HepG2 (cell line): ENCODE measurements around the gene ZC3H7B. TPM values are rescaled to one million over a fixed set of nuclear protein-coding genes. Genes with fewer than 3 reads are reported as not detected.

ENCODE experiments used
- ARNT ChIP-seq: fragments of 450-650 bp; IDR thresholded peaks from 2 replicates; pipeline ENCODE4 v1.6.1; 2017
- CREM ChIP-seq, 2 experiments: sonication (generic) in 1 of 2; formaldehyde crosslinking in 1 of 2; IDR thresholded peaks; 2 replicates each; pipeline versions ENCODE4 v1.4.0 to v1.6.1; 2016 to 2020; ENCODE audit warnings: antibody characterized with exemption in 1 of 2, mild to moderate bottlenecking in 1 of 2, missing genetic modification reagents in 1 of 2
- HIC2 ChIP-seq: sonication (generic); formaldehyde crosslinking; IDR thresholded peaks from 2 replicates; pipeline ENCODE4 v1.9.0; 2022; ENCODE audit warnings: low read depth, missing genetic modification reagents
- HNRNPLL ChIP-seq: fragments of 200-400 bp; formaldehyde crosslinking; IDR thresholded peaks from 2 replicates; pipeline ENCODE4 v1.6.1; 2017; ENCODE audit warnings: mild to moderate bottlenecking, low read depth, low read length; ENCODE audit not compliant: poor library complexity, severe bottlenecking
- MYNN ChIP-seq: sonication (generic); formaldehyde crosslinking; IDR thresholded peaks from 2 replicates; pipeline ENCODE4 v1.4.0; 2020; ENCODE audit warnings: mild to moderate bottlenecking, low read depth, missing genetic modification reagents
- NBN ChIP-seq: fragments of 450-650 bp; conservative IDR thresholded peaks from 2 replicates; pipeline ENCODE4 v1.6.1; 2017
- NFE2L1 ChIP-seq: sonication (generic); formaldehyde crosslinking; IDR thresholded peaks from 2 replicates; pipeline ENCODE4 v1.4.0; 2020; ENCODE audit warnings: missing genetic modification reagents, mild to moderate bottlenecking, borderline replicate concordance
- PAWR ChIP-seq: sonication (generic); formaldehyde crosslinking; IDR thresholded peaks from 2 replicates; pipeline ENCODE4 v1.4.0; 2020; ENCODE audit warnings: missing genetic modification reagents, mild to moderate bottlenecking, borderline replicate concordance
- PAX8 ChIP-seq: sonication (generic); formaldehyde crosslinking; IDR thresholded peaks from 2 replicates; pipeline ENCODE4 v1.8.0; 2022; ENCODE audit warnings: mild to moderate bottlenecking, missing genetic modification reagents, borderline replicate concordance
- PHF5A ChIP-seq: IDR thresholded peaks from one replicate; pipeline ENCODE4 v1.6.1; 2018; ENCODE audit warnings: low read depth, missing genetic modification reagents; ENCODE audit not compliant: unreplicated experiment
- PITX1 ChIP-seq: sonication (generic); formaldehyde crosslinking; IDR thresholded peaks from 2 replicates; pipeline ENCODE4 v1.5.1; 2020; ENCODE audit warnings: mild to moderate bottlenecking, missing genetic modification reagents
- PLSCR1 ChIP-seq: sonication (generic); formaldehyde crosslinking; IDR thresholded peaks from 2 replicates; pipeline ENCODE4 v1.5.0; 2020; ENCODE audit warnings: missing genetic modification reagents, mild to moderate bottlenecking, borderline replicate concordance
- RBAK ChIP-seq: sonication (generic); formaldehyde crosslinking; IDR thresholded peaks from 2 replicates; pipeline ENCODE4 v1.5.1; 2020; ENCODE audit warnings: mild to moderate bottlenecking, missing genetic modification reagents
- SKIL ChIP-seq: sonication (generic); formaldehyde crosslinking; IDR thresholded peaks from 2 replicates; pipeline ENCODE4 v1.8.0; 2022; ENCODE audit warnings: missing genetic modification reagents, mild to moderate bottlenecking, moderate library complexity, borderline replicate concordance
- SMARCC2 ChIP-seq: fragments of 450-650 bp; IDR thresholded peaks from 2 replicates; pipeline ENCODE4 v1.6.1; 2017; ENCODE audit warnings: antibody characterized with exemption, mild to moderate bottlenecking
- TARDBP ChIP-seq: sonication (generic); formaldehyde crosslinking; IDR thresholded peaks from 2 replicates; pipeline ENCODE4 v1.8.0; 2022; ENCODE audit warnings: mild to moderate bottlenecking, missing genetic modification reagents
- XRCC5 ChIP-seq: fragments of 200-400 bp; formaldehyde crosslinking; optimal IDR thresholded peaks from 2 replicates; pipeline ENCODE3; 2017; ENCODE audit warnings: mild to moderate bottlenecking, low read length
- ZFP37 ChIP-seq: sonication (generic); formaldehyde crosslinking; IDR thresholded peaks from 2 replicates; pipeline ENCODE4 v1.4.0; 2020; ENCODE audit warnings: missing genetic modification reagents, borderline replicate concordance
- ZNF143 ChIP-seq: sonication (generic); formaldehyde crosslinking; IDR thresholded peaks from 2 replicates; pipeline ENCODE4 v1.4.0; 2020; ENCODE audit warnings: missing genetic modification reagents
- ZNF572 ChIP-seq: sonication (generic); formaldehyde crosslinking; IDR thresholded peaks from 2 replicates; pipeline ENCODE4 v1.5.1; 2020; ENCODE audit warnings: mild to moderate bottlenecking, missing genetic modification reagents
- ZNF777 ChIP-seq: sonication (generic); formaldehyde crosslinking; IDR thresholded peaks from 2 replicates; pipeline ENCODE4 v1.4.0; 2020; ENCODE audit warnings: missing genetic modification reagents
- ZSCAN21 ChIP-seq: sonication (generic); formaldehyde crosslinking; IDR thresholded peaks from 2 replicates; pipeline ENCODE4 v1.8.0; 2022; ENCODE audit warnings: mild to moderate bottlenecking, missing genetic modification reagents, moderate library complexity, borderline replicate concordance
- polyA plus RNA-seq, 8 experiments: library from polyadenylated mRNA; depleted of rRNA in 3 of 8; stranded (reverse) in 7 of 8; unstranded in 1 of 8; fragments of >200 nt; fragmentation: Illumina TruSeq in 4 of 8; extraction: Trizol in 4 of 8; gene quantifications; 2 replicates each; pipeline versions ENCODE4 v1.2.1 to v1.2.3, GENCODE V29; 2011 to 2016; ENCODE audit warnings: low read depth in 4 of 8, missing spikeins in 1 of 8, mixed read lengths in 1 of 8; ENCODE audit not compliant: insufficient read depth in 1 of 8
- total RNA-seq, 5 experiments: library from RNA; depleted of rRNA; stranded (reverse); fragments of >200 nt; fragmentation: Illumina TruSeq; extraction: Trizol; gene quantifications; 2 replicates each; pipeline ENCODE4 v1.2.3, GENCODE V29; 2016; ENCODE audit warnings: low read depth in 1 of 5
- TF ChIP-seq, protein P1 (sequence below): IDR thresholded peaks from 2 replicates; pipeline ENCODE4 v1.6.1; 2018; ENCODE audit warnings: missing genetic modification reagents, mild to moderate bottlenecking, missing compliant biosample characterization
- TF ChIP-seq, protein P2 (sequence below): sonication (generic); formaldehyde crosslinking; IDR thresholded peaks from 2 replicates; pipeline ENCODE4 v1.4.0; 2020; ENCODE audit warnings: mild to moderate bottlenecking, missing genetic modification reagents

Gene ZC3H7B
- total and polyA plus RNA-seq, 2 of the 13 experiments (the other 11 are each of a cell fraction or from before 2014, with no cell fraction given): 26.4 to 37.2 TPM

- 0 out of 2 replicates have a peak, but pooled peaks have one; percentile 50 for TF ChIP-seq SKIL (CRISPR knock-in tag)
- TF ChIP-seq, protein P1, sequence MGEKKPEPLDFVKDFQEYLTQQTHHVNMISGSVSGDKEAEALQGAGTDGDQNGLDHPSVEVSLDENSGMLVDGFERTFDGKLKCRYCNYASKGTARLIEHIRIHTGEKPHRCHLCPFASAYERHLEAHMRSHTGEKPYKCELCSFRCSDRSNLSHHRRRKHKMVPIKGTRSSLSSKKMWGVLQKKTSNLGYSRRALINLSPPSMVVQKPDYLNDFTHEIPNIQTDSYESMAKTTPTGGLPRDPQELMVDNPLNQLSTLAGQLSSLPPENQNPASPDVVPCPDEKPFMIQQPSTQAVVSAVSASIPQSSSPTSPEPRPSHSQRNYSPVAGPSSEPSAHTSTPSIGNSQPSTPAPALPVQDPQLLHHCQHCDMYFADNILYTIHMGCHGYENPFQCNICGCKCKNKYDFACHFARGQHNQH (CRISPR knock-in tag): 0 out of 2 replicates have a peak, but pooled peaks have one; percentile 33
- peak; percentile 68; the same call in 1 of the 2 replicates for TF ChIP-seq TARDBP
- no peak for TF ChIP-seq SMARCC2
- TF ChIP-seq PAX8 (CRISPR knock-in tag): no peak
- TF ChIP-seq ARNT: no peak
- no peak for TF ChIP-seq ZNF777 (CRISPR knock-in tag)
- no peak; the same call in 1 of the 2 replicates for TF ChIP-seq ZNF143 (CRISPR knock-in tag)
- no peak for TF ChIP-seq RBAK
- TF ChIP-seq PHF5A (CRISPR knock-in tag): no peak
- no peak for TF ChIP-seq NFE2L1
- TF ChIP-seq NBN: no peak
- no peak for TF ChIP-seq ZFP37 (CRISPR knock-in tag)
- TF ChIP-seq, protein P2, sequence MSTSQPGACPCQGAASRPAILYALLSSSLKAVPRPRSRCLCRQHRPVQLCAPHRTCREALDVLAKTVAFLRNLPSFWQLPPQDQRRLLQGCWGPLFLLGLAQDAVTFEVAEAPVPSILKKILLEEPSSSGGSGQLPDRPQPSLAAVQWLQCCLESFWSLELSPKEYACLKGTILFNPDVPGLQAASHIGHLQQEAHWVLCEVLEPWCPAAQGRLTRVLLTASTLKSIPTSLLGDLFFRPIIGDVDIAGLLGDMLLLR: no peak; the same call in none of the 2 replicates
- peak; percentile 50 for TF ChIP-seq XRCC5
- no peak for TF ChIP-seq MYNN
- no peak for TF ChIP-seq CREM (IDR thresholded peaks at IDR 0.05)
- TF ChIP-seq CREM (CRISPR knock-in tag; IDR thresholded peaks at IDR 0.05): no peak
- TF ChIP-seq ZNF572 (CRISPR knock-in tag): peak; percentile 24; the same call in 1 of the 2 replicates
- TF ChIP-seq HNRNPLL: peak; percentile 23
- TF ChIP-seq PLSCR1 (CRISPR knock-in tag): no peak
- TF ChIP-seq PAWR (CRISPR knock-in tag): no peak
- TF ChIP-seq ZSCAN21: no peak
- TF ChIP-seq HIC2 (CRISPR knock-in tag): 0 out of 2 replicates have a peak, but pooled peaks have one; percentile 39
- TF ChIP-seq PITX1: peak; percentile 55; the same call in 1 of the 2 replicates
Measured at GRCh38 chr22:41367039-41367679, 65.8 kb downstream of the ZC3H7B start (continued).
